ENCODE results near the gene GOSR1.
"Not testable (repeated sequence)": the region's sequence is repeated elsewhere in the genome, so short reads cannot be mapped to it uniquely, and the experiment has no call there.

Gene GOSR1

DNA sequence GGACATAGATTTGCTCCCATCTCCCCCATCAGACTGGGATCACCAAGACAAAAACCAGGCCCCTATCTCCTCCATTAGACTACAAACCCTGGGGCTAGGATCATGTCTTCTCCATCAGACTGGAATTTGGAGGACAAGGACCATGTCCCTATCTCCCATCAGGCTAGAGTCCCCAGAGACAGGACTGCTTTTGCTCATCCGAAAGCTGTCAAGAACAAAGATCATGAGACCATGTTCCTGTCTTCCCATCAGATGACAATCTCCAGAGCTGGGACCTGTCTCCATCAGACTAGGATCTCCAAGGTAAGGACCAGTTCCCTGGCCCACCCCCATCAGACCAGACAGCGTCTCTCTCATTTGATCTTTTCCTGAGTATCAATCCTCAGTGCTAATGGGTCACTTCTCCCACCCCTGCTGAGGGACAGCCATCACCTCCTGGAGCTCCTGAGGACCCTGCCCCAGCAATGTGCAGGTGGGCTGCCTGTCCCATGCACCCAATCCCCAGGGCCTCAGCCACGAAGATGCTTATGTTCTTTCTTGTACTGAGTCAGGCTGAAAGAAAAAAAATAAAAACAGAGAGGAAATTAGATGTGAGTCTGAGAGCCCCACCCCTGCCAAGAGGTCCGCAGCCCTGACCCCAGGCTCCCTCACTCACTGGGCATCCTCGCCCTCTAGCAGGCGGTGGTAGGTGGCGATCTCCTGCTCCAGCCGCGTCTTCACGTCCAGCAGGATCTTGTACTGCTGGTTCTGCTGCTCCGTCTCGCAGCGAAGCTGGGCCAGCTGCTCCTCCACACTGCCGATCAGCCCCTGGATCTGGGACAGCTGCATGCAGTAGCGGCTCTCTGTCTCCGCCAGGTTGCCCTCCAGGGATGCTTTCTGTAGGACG lies 90.3 kb downstream of the GOSR1 start:
- no peak for DNase-seq (ENCODE audit: low read depth)
- no peak for TF ChIP-seq CTCF (conservative IDR thresholded peaks at IDR 0.05; ENCODE audit: low read length)
- no peak overlapping the region for H3K4me3 ChIP-seq (ENCODE audit: low read length)

DNA sequence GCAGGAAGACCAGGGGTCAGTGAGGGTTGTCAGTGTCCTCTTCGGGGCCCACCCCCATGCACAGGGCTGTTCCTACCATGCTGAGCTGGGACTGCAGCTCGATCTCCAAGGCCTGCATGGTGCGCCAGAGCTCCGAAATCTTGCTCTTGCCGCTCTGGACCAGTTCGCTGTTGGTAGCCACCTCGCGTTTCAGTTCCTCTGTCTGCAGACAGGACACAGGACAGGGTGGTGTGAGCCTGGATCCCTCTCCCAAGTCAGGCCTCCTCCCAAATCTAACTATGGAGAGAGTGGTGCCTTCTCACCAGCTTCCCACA lies 90.9 kb downstream of the GOSR1 start:
- TF ChIP-seq CTCF (conservative IDR thresholded peaks at IDR 0.05; ENCODE audit: low read length): no peak
- DNase-seq (ENCODE audit: low read depth): no peak
- H3K4me3 ChIP-seq (ENCODE audit: low read length): no peak overlapping the region

DNA sequence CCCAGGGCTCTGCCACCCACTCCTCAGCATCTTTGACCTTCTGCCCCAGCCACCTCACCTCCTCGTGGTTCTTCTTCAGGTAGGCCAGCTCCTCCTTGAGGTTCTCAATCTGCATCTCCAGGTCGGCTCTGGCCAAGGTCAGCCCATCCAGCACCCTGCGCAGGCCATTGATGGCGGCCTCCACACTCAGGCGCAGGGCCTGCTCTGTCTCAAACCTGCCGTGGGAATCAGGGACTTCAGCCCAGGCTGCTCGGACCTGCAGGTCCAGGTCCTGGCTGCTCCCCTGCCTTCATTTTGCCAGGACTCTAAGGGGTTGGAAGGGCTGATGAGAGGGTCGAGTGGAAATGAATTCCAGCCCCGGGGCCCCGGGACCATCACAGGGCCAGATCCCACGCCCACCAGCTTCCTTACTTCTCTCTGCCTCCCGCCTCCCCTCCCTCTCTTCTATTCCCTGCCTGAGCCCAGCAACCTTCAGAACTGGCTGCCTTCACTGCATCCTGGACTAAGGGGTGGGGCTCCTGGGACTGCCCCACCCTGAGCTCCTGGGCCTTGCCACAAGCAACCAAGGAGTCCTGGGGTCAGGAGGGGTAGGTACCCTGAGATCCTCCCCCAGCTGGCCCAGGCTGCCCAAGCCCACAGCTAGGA lies 92.4 kb downstream of the GOSR1 start:
- H3K4me3 ChIP-seq (ENCODE audit: low read length); DNase-seq (ENCODE audit: low read depth): not testable (repeated sequence)

- no peak for TF ChIP-seq CTCF (conservative IDR thresholded peaks at IDR 0.05; ENCODE audit: low read length)
- H3K4me3 ChIP-seq (ENCODE audit: low read length): no peak overlapping the region
- no peak for DNase-seq (ENCODE audit: low read depth)
Measured at GRCh38 chr17:30570191-30570590, 93.0 kb downstream of the GOSR1 start.

DNA sequence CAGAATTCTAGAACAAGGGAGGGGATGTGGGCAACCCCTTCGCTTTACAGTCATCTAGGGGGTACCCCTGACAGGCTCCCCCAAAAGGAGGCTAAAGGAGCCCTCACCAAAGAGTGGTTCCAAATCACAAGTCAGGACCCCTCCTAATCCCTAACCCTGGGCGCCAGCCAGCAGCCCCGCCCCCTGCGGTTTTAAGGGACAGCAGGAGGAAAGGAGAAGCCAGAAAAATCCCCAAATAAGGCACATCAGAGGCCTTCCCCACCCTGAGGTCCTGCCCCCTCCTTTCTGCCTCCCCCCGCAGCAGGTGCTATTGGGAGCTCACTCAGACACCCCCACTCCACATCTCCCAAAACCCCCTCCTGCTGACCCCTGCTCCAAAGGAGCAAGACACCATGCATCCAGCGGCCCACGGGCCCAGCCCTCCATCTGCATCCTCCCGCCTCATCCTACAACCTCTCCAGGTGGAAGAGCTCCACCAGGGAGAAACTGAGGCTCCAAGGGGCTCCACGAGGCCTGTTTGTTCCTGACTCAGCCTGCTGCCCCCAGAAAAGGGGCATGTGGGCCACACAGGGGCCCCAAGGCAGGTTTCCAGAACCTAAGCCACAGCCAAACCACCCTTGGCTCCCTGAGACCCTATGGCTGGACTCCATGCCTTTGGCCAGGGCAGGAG lies 93.5 kb downstream of the GOSR1 start:
- no peak for DNase-seq (ENCODE audit: low read depth)
- H3K4me3 ChIP-seq (ENCODE audit: low read length): no peak overlapping the region
- no peak for TF ChIP-seq CTCF (conservative IDR thresholded peaks at IDR 0.05; ENCODE audit: low read length)

GRCh38 chr17:30571404-30571803 lies 94.2 kb downstream of the GOSR1 start:
- not testable (repeated sequence) for DNase-seq (ENCODE audit: low read depth); H3K4me3 ChIP-seq (ENCODE audit: low read length)

- TF ChIP-seq CTCF (conservative IDR thresholded peaks at IDR 0.05; ENCODE audit: low read length): no peak
- DNase-seq (ENCODE audit: low read depth): no peak
- no peak overlapping the region for H3K4me3 ChIP-seq (ENCODE audit: low read length)
Measured at GRCh38 chr17:30571921-30572320, 94.7 kb downstream of the GOSR1 start.

- DNase-seq (ENCODE audit: low read depth); H3K4me3 ChIP-seq (ENCODE audit: low read length): not testable (repeated sequence)
Measured at GRCh38 chr17:30572651-30573554, 95.7 kb downstream of the GOSR1 start.

Data from AG10803 (cell line).